ENCODE results near the gene ANKS1B.

- no peak for TF ChIP-seq CTCF (IDR thresholded peaks at IDR 0.05)
- TF ChIP-seq POLR2A (IDR thresholded peaks at IDR 0.05) = no peak
Measured at GRCh38 chr12:99257672-99258071, 727.1 kb downstream of the ANKS1B start.
